HepG2 (cell line): Measurements from ENCODE around the gene TNFAIP2. TPM values are rescaled to one million over a fixed set of nuclear protein-coding genes. Genes with fewer than 3 reads are reported as not detected.

Experiments used
- ARHGAP35 ChIP-seq: sonication (generic); formaldehyde crosslinking; IDR thresholded peaks from 2 replicates; pipeline ENCODE4 v1.9.0; 2022; ENCODE audit warnings: mild to moderate bottlenecking, inconsistent platforms, moderate library complexity, missing genetic modification reagents, borderline replicate concordance
- BRD4 ChIP-seq: sonication (generic); formaldehyde crosslinking; IDR thresholded peaks from 2 replicates; pipeline ENCODE4 v1.4.0; 2020; ENCODE audit warnings: missing genetic modification reagents
- DMAP1 ChIP-seq: IDR thresholded peaks from 2 replicates; pipeline ENCODE4 v1.6.1; 2016
- FIP1L1 ChIP-seq: fragments of 200-400 bp; formaldehyde crosslinking; IDR thresholded peaks from 2 replicates; pipeline ENCODE4 v1.6.1; 2018; ENCODE audit warnings: low read depth, mild to moderate bottlenecking, low read length, moderate library complexity, borderline replicate concordance; ENCODE audit not compliant: insufficient read depth
- FOSL2 ChIP-seq: sonication (generic); formaldehyde crosslinking; IDR thresholded peaks from 2 replicates; pipeline ENCODE4 v1.4.0; 2020; ENCODE audit warnings: missing genetic modification reagents
- HOMEZ ChIP-seq: IDR thresholded peaks from 2 replicates; pipeline ENCODE4 v1.6.1; 2016; ENCODE audit warnings: low read depth
- JUN ChIP-seq: sonication (generic); formaldehyde crosslinking; IDR thresholded peaks from 2 replicates; pipeline ENCODE4 v1.4.0; 2020; ENCODE audit warnings: mild to moderate bottlenecking, missing genetic modification reagents
- JUND ChIP-seq: sonication (generic); formaldehyde crosslinking; IDR thresholded peaks from 2 replicates; pipeline ENCODE4 v1.8.0; 2022; ENCODE audit warnings: mild to moderate bottlenecking, missing genetic modification reagents
- KLF6 ChIP-seq: IDR thresholded peaks from 2 replicates; pipeline ENCODE4 v1.8.0; 2016; ENCODE audit warnings: missing biosample characterization, missing genetic modification reagents
- KMT2B ChIP-seq: IDR thresholded peaks from 2 replicates; pipeline ENCODE4 v1.6.1; 2016; ENCODE audit warnings: missing genetic modification reagents, missing compliant biosample characterization
- MTF2 ChIP-seq: sonication (generic); formaldehyde crosslinking; IDR thresholded peaks from 2 replicates; pipeline ENCODE4 v1.5.0; 2020; ENCODE audit warnings: missing genetic modification reagents, borderline replicate concordance
- PAF1 ChIP-seq: IDR thresholded peaks from 2 replicates; pipeline ENCODE4 v1.6.1; 2016; ENCODE audit warnings: missing genetic modification reagents, missing compliant biosample characterization
- PATZ1 ChIP-seq: sonication (generic); formaldehyde crosslinking; IDR thresholded peaks from 2 replicates; pipeline ENCODE4 v1.4.0; 2020; ENCODE audit warnings: missing genetic modification reagents
- PAWR ChIP-seq: sonication (generic); formaldehyde crosslinking; IDR thresholded peaks from 2 replicates; pipeline ENCODE4 v1.4.0; 2020; ENCODE audit warnings: missing genetic modification reagents, mild to moderate bottlenecking, borderline replicate concordance
- RBFOX2 ChIP-seq: fragments of 200-400 bp; formaldehyde crosslinking; IDR thresholded peaks from 2 replicates; pipeline ENCODE4 v1.6.1; 2017; ENCODE audit warnings: low read depth, mild to moderate bottlenecking, low read length
- ZBTB14 ChIP-seq: sonication (generic); formaldehyde crosslinking; IDR thresholded peaks from 2 replicates; pipeline ENCODE4 v1.4.0; 2020; ENCODE audit warnings: missing genetic modification reagents
- ZBTB38 ChIP-seq: sonication (generic); formaldehyde crosslinking; IDR thresholded peaks from 2 replicates; pipeline ENCODE4 v1.5.1; 2020; ENCODE audit warnings: mild to moderate bottlenecking, missing genetic modification reagents
- ZNF20 ChIP-seq: sonication (generic); formaldehyde crosslinking; IDR thresholded peaks from 2 replicates; pipeline ENCODE4 v1.4.0; 2020; ENCODE audit warnings: mild to moderate bottlenecking, moderate library complexity, missing genetic modification reagents
- ZNF234 ChIP-seq: sonication (generic); formaldehyde crosslinking; conservative IDR thresholded peaks from 2 replicates; pipeline ENCODE4 v1.5.1; 2020; ENCODE audit warnings: mild to moderate bottlenecking, missing genetic modification reagents
- ZNF292 ChIP-seq: sonication (generic); formaldehyde crosslinking; IDR thresholded peaks from 2 replicates; pipeline ENCODE4 v1.8.1; 2022; ENCODE audit warnings: mild to moderate bottlenecking, low read depth, missing genetic modification reagents, borderline replicate concordance
- ZNF30 ChIP-seq: sonication (generic); formaldehyde crosslinking; IDR thresholded peaks from 2 replicates; pipeline ENCODE4 v1.5.0; 2020; ENCODE audit warnings: mild to moderate bottlenecking, missing genetic modification reagents
- ZNF33B ChIP-seq: sonication (generic); formaldehyde crosslinking; IDR thresholded peaks from 2 replicates; pipeline ENCODE4 v1.5.1; 2020; ENCODE audit warnings: mild to moderate bottlenecking, missing genetic modification reagents
- ZNF737 ChIP-seq: sonication (generic); formaldehyde crosslinking; IDR thresholded peaks from 2 replicates; pipeline ENCODE4 v1.5.0; 2020; ENCODE audit warnings: missing genetic modification reagents, mild to moderate bottlenecking, borderline replicate concordance
- ZNF768 ChIP-seq: sonication (generic); formaldehyde crosslinking; IDR thresholded peaks from 2 replicates; pipeline ENCODE4 v1.4.0; 2020; ENCODE audit warnings: missing genetic modification reagents
- ZNF891 ChIP-seq: sonication (generic); formaldehyde crosslinking; IDR thresholded peaks from 2 replicates; pipeline ENCODE4 v1.5.0; 2020; ENCODE audit warnings: mild to moderate bottlenecking, missing genetic modification reagents
- polyA plus RNA-seq, 8 experiments: library from polyadenylated mRNA; depleted of rRNA in 3 of 8; stranded (reverse) in 7 of 8; unstranded in 1 of 8; fragments of >200 nt; fragmentation: Illumina TruSeq in 4 of 8; extraction: Trizol in 4 of 8; gene quantifications; 2 replicates each; pipeline versions ENCODE4 v1.2.1 to v1.2.3, GENCODE V29; 2011 to 2016; ENCODE audit warnings: low read depth in 4 of 8, missing spikeins in 1 of 8, mixed read lengths in 1 of 8; ENCODE audit not compliant: insufficient read depth in 1 of 8
- total RNA-seq, 5 experiments: library from RNA; depleted of rRNA; stranded (reverse); fragments of >200 nt; fragmentation: Illumina TruSeq; extraction: Trizol; gene quantifications; 2 replicates each; pipeline ENCODE4 v1.2.3, GENCODE V29; 2016; ENCODE audit warnings: low read depth in 1 of 5

Gene TNFAIP2
- total and polyA plus RNA-seq, 2 of the 13 experiments (the other 11 are each of a cell fraction or from before 2014, with no cell fraction given): 0.46 to 1.5 TPM

- TF ChIP-seq BRD4 (CRISPR knock-in tag) (no peak), PAWR (CRISPR knock-in tag) (no peak), ARHGAP35 (CRISPR knock-in tag) (no peak), ZBTB14 (CRISPR knock-in tag) (no peak), DMAP1 (no peak), FIP1L1 (no peak), ZNF20 (CRISPR knock-in tag) (no peak), PAF1 (CRISPR knock-in tag) (0 out of 2 replicates have a peak, but pooled peaks have one; percentile 40), RBFOX2 (peak; percentile 71), ZNF737 (CRISPR knock-in tag) (no peak), JUND (CRISPR knock-in tag) (peak; percentile 90), ZBTB38 (CRISPR knock-in tag) (peak; percentile 53; the same call in 1 of the 2 replicates), MTF2 (CRISPR knock-in tag) (no peak), FOSL2 (CRISPR knock-in tag) (peak; percentile 96), ZNF30 (CRISPR knock-in tag) (no peak), JUN (CRISPR knock-in tag) (peak; percentile 41; the same call in 1 of the 2 replicates), ZNF292 (no peak), KLF6 (CRISPR knock-in tag) (no peak), PATZ1 (CRISPR knock-in tag) (peak; percentile 74), ZNF234 (CRISPR knock-in tag) (no peak), ZNF891 (CRISPR knock-in tag) (no peak), ZNF768 (CRISPR knock-in tag) (0 out of 2 replicates have a peak, but pooled peaks have one; percentile 4), ZNF33B (CRISPR knock-in tag) (no peak), KMT2B (CRISPR knock-in tag) (no peak), HOMEZ (no peak)
These were observed 13.5 kb upstream of the TNFAIP2 start (continued) for GRCh38 chr14:103109535-103110441.
